ENCODE measurements around the gene XK. TPM values are rescaled to one million over a fixed set of nuclear protein-coding genes. Genes with fewer than 3 reads are reported as not detected.

Gene XK
- total and polyA plus RNA-seq, 10 of the 15 experiments (the other 5 are each of a cell fraction or from before 2014, with no cell fraction given) = not detected

DNA sequence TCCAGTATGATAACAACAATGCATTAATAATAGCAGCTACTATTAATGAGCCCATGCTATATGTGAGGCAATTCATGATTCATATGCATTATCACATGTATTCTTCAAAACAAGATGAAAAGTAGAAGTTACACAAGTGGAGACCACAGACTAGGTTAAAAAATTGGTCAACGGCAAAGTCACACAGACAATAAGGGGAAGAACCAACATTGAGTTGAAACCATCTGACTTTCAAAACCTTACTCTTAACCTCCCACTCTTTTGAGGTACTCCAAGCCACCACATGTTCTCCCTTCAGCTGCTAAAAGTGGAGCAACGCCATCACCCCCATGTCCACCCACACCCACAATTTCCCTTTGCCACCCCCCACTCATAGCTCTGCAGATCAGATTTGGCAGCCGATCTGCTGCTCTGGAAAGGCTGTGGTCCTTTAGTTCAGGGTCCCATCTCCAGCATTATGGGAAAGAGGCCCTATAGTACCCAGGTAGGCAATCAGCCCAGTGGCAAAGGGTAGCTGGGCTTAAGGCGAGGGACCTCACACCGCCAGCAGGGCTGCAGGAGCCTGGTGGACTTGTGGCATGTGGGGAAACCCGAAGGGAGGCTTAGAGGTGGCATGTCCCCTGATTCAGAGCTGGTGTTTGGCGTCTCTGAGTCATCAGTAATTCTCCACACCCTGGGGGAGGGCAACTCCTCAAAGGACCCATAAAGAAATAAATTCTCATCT lies 60.8 kb downstream of the XK start:
- FAIRE-seq (peak; percentile 75), ATAC-seq (peak; percentile 88), DNase-seq (ENCODE audit: low read depth, low spot score) (peak; percentile 72)
- BruUV-seq (replicated peaks) = no TSS peak
- H3K27ac ChIP-seq (ENCODE audit: control insufficient read depth, insufficient read depth) = peak overlapping the region; percentile 69
- peaks cover 15% of the 10 kb centered on the region for H3K4me1 ChIP-seq (ENCODE audit: control insufficient read depth, insufficient read depth, low read length)
- ChIA-PET SMC1A (ENCODE audit: uncharacterized antibody, unreplicated experiment) (interaction anchor here (0.7 to 7.1 kb wide), 18 partner anchors 9 to 529 kb away, joined by 3 to 264 read pairs (median 9); partner anchors contain the start of gene CYBB), POLR2A (interaction anchor here (0.6 to 3.7 kb wide), 10 partner anchors 8 to 524 kb away, joined by 3 to 19 read pairs (median 6); partner anchors contain the start of gene CYBB), RAD21 (ENCODE audit: unreplicated experiment) (interaction anchor here (1.1 to 6.4 kb wide), 20 partner anchors 9 to 580 kb away, joined by 3 to 186 read pairs (median 6); partner anchors contain the start of genes CYBB and RPGR), CTCF (interaction anchor here (0.5 to 8.6 kb wide), 17 partner anchors 9 to 428 kb away, joined by 3 to 376 read pairs (median 17); partner anchors contain the start of gene CYBB)
- no peaks in the 10 kb centered on the region for H3K9me3 ChIP-seq (replicated peaks; ENCODE audit: control insufficient read depth, insufficient read depth, low read length)
- no peak overlapping the region for H3K4me3 ChIP-seq
- in situ Hi-C loops (cut with MboI) = loop anchor here (10.0 kb wide), 1 partner anchor 428 kb away; no protein-coding TSS in a partner anchor
- no peaks in the 10 kb centered on the region for H3K36me3 ChIP-seq (ENCODE audit: control insufficient read depth in 2 of 2, insufficient read depth in 2 of 2, low read length in 1 of 2)
- peak overlapping the region; percentile 15 for H2AFZ ChIP-seq (ENCODE audit: control insufficient read depth, low read depth, low read length)
- peak overlapping the region; percentile 1; the same call in 1 of the 2 replicates for H3K4me2 ChIP-seq (ENCODE audit: control insufficient read depth, insufficient read depth)
- no peak overlapping the region for H3K9ac ChIP-seq (ENCODE audit: control insufficient read depth, insufficient read depth, low read length)
- 0% methylated on average over 7 of the region's 7 CpGs for WGBS (ENCODE audit: insufficient coverage, insufficient replicate concordance, low lambda C conversion rate, missing lambda C conversion rate)
- intact Hi-C loops (cut with micrococcal nuclease; ENCODE audit: unreplicated experiment) = loop anchor here (2.0 kb wide), 2 partner anchors 30 to 40 kb away; no protein-coding TSS in a partner anchor
- H4K20me1 ChIP-seq (ENCODE audit: control insufficient read depth, insufficient read depth) = no peaks in the 10 kb centered on the region
- no peaks in the 10 kb centered on the region for H3K79me2 ChIP-seq (ENCODE audit: control insufficient read depth, insufficient read depth, low read length)
- H3K27me3 ChIP-seq (replicated peaks in 1 of 2; ENCODE audit: control insufficient read depth in 2 of 2, insufficient read depth in 2 of 2, low read length in 1 of 2) = no peaks in the 10 kb centered on the region
- TF ChIP-seq ZNF384 (IDR thresholded peaks at IDR 0.05; ENCODE audit: borderline replicate concordance, low read depth, low read length) = no peak
- TF ChIP-seq KLF5 (IDR thresholded peaks at IDR 0.05; ENCODE audit: partially characterized antibody) = no peak
- TF ChIP-seq JUNB (IDR thresholded peaks at IDR 0.05) = no peak
- peak; percentile 56 for TF ChIP-seq RAD51 (IDR thresholded peaks at IDR 0.05)
- TF ChIP-seq TARDBP (IDR thresholded peaks at IDR 0.05; ENCODE audit: borderline replicate concordance) = no peak
- TF ChIP-seq RUNX3 (IDR thresholded peaks at IDR 0.05; ENCODE audit: low read length) = peak; percentile 81
- peak; percentile 63; the same call in 1 of the 2 replicates for TF ChIP-seq NBN (IDR thresholded peaks at IDR 0.05)
- TF ChIP-seq, protein P1, sequence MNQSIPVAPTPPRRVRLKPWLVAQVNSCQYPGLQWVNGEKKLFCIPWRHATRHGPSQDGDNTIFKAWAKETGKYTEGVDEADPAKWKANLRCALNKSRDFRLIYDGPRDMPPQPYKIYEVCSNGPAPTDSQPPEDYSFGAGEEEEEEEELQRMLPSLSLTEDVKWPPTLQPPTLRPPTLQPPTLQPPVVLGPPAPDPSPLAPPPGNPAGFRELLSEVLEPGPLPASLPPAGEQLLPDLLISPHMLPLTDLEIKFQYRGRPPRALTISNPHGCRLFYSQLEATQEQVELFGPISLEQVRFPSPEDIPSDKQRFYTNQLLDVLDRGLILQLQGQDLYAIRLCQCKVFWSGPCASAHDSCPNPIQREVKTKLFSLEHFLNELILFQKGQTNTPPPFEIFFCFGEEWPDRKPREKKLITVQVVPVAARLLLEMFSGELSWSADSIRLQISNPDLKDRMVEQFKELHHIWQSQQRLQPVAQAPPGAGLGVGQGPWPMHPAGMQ (IDR thresholded peaks at IDR 0.05; ENCODE audit: borderline replicate concordance) = no peak
- no peak for TF ChIP-seq ZNF217 (IDR thresholded peaks at IDR 0.05)
- no peak for TF ChIP-seq MAX (IDR thresholded peaks at IDR 0.05; ENCODE audit: low read depth, low read length)
- TF ChIP-seq, protein P2, sequence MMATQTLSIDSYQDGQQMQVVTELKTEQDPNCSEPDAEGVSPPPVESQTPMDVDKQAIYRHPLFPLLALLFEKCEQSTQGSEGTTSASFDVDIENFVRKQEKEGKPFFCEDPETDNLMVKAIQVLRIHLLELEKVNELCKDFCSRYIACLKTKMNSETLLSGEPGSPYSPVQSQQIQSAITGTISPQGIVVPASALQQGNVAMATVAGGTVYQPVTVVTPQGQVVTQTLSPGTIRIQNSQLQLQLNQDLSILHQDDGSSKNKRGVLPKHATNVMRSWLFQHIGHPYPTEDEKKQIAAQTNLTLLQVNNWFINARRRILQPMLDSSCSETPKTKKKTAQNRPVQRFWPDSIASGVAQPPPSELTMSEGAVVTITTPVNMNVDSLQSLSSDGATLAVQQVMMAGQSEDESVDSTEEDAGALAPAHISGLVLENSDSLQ (IDR thresholded peaks at IDR 0.05) = no peak
- TF ChIP-seq CUX1 (IDR thresholded peaks at IDR 0.05; ENCODE audit: insufficient replicate concordance, low read depth, low read length) = no peak
- TF ChIP-seq, protein P3, sequence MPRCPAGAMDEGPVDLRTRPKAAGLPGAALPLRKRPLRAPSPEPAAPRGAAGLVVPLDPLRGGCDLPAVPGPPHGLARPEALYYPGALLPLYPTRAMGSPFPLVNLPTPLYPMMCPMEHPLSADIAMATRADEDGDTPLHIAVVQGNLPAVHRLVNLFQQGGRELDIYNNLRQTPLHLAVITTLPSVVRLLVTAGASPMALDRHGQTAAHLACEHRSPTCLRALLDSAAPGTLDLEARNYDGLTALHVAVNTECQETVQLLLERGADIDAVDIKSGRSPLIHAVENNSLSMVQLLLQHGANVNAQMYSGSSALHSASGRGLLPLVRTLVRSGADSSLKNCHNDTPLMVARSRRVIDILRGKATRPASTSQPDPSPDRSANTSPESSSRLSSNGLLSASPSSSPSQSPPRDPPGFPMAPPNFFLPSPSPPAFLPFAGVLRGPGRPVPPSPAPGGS (IDR thresholded peaks at IDR 0.05; ENCODE audit: borderline replicate concordance, insufficient read depth, low read depth, low read length, poor library complexity, severe bottlenecking) = no peak
- no peak for TF ChIP-seq SMARCA5 (IDR thresholded peaks at IDR 0.05)
